PC-3 (cell line): ENCODE results near the gene CLIC4. TPM values are rescaled to one million over a fixed set of nuclear protein-coding genes. Genes with fewer than 3 reads are reported as not detected.

Source experiments
- ATAC-seq: fragments of 200-7000 bp; cut with Tn5 transposase; 2 replicates; pipeline ENCODE4 v1.9.1; 2020; ENCODE audit warnings: mild to moderate bottlenecking, moderate library complexity
- BruUV-seq: library from RNA; stranded (reverse); fragments of 400-500 nt; replicated peaks from 2 replicates; lab custom pipeline; 2021; lab: Mats Ljungman, UMichigan
- CTCF ChIA-PET: fragments of 300-600 bp; sonication (Branson Sonifier 250); formaldehyde crosslinking; loops from one replicate; lab custom pipeline; 2022; ENCODE audit warnings: antibody characterized with exemption; lab: Charles Lee
- POLR2A ChIA-PET: fragments of 300-600 bp; sonication (Branson Sonifier 250); formaldehyde crosslinking; loops from one replicate; lab custom pipeline; 2022; ENCODE audit warnings: antibody characterized with exemption; ENCODE audit not compliant: unreplicated experiment; lab: Charles Lee
- DNase-seq: peaks from one replicate; pipeline ENCODE4 v3.0.0-alpha.2; 2015
- H2AFZ ChIP-seq: fragments of 300-600 bp; sonication (generic); 2 replicates; pipeline ENCODE4 v1.6.0; 2016; ENCODE audit warnings: antibody characterized with exemption, low read length
- H3F3A ChIP-seq: fragments of 300-600 bp; sonication (generic); one replicate; pipeline ENCODE4 v1.6.0; 2017; ENCODE audit warnings: antibody characterized with exemption, low read length, control low read depth, mild to moderate bottlenecking; ENCODE audit not compliant: unreplicated experiment
- H3K27ac ChIP-seq: fragments of 300-600 bp; sonication (generic); 2 replicates; pipeline ENCODE4 v1.5.1; 2016; ENCODE audit warnings: mild to moderate bottlenecking, low read length
- H3K27me3 ChIP-seq: fragments of 300-600 bp; sonication (generic); 2 replicates; pipeline ENCODE4 v1.6.1; 2016; ENCODE audit warnings: low read length, mixed read lengths
- H3K36me3 ChIP-seq: fragments of 300-600 bp; sonication (generic); 2 replicates; pipeline ENCODE4 v1.6.1; 2016; ENCODE audit warnings: low read depth, mixed run types, low read length, mixed read lengths
- H3K4me1 ChIP-seq: fragments of 300-600 bp; sonication (generic); 2 replicates; pipeline ENCODE4 v1.5.1; 2016; ENCODE audit warnings: low read length; ENCODE audit not compliant: insufficient read depth
- H3K4me2 ChIP-seq: fragments of 300-600 bp; sonication (generic); 2 replicates; pipeline ENCODE4 v1.6.0; 2016; ENCODE audit warnings: low read length
- H3K4me3 ChIP-seq: fragments of 300-600 bp; sonication (generic); 2 replicates; pipeline ENCODE4 v1.5.1; 2016; ENCODE audit warnings: mild to moderate bottlenecking, low read length, mixed read lengths
- H3K79me2 ChIP-seq: fragments of 300-600 bp; sonication (generic); 2 replicates; pipeline ENCODE4 v1.6.1; 2017; ENCODE audit warnings: low read length, mixed read lengths
- H3K9ac ChIP-seq: fragments of 300-600 bp; sonication (generic); 2 replicates; pipeline ENCODE4 v1.6.0; 2016; ENCODE audit warnings: mild to moderate bottlenecking, low read length
- H3K9me2 ChIP-seq: fragments of 300-600 bp; sonication (generic); replicated peaks from 2 replicates; pipeline ENCODE4 v1.6.1; 2016; ENCODE audit warnings: mixed run types, low read length, mixed read lengths
- H3K9me3 ChIP-seq: fragments of 300-600 bp; sonication (generic); 2 replicates; pipeline ENCODE4 v1.6.1; 2016; ENCODE audit warnings: low read length, mixed read lengths
- H4K20me1 ChIP-seq: fragments of 300-600 bp; sonication (generic); 2 replicates; pipeline ENCODE4 v1.6.1; 2016; ENCODE audit warnings: low read length, mixed read lengths
- EZH2 ChIP-seq: fragments of 300-600 bp; sonication (generic); IDR thresholded peaks from one replicate; pipeline ENCODE4 v1.6.1; 2017; ENCODE audit warnings: antibody characterized with exemption, mild to moderate bottlenecking, low read length; ENCODE audit not compliant: unreplicated experiment
- EZH2phosphoT487 ChIP-seq: fragments of 300-600 bp; sonication (generic); IDR thresholded peaks from 2 replicates; pipeline ENCODE4 v1.6.1; 2018; ENCODE audit warnings: mild to moderate bottlenecking, antibody characterized with exemption, low read length, borderline replicate concordance
- intact Hi-C: fragments of 100-400 bp; cut with micrococcal nuclease; formaldehyde crosslinking; loops from 2 replicates; pipeline ENCODE4 v1.9.0; 2023
- total RNA-seq: library from RNA; depleted of rRNA; stranded (reverse); fragments of >200 nt; gene quantifications from 2 replicates; pipeline ENCODE4 v1.2.3, GENCODE V29; 2014
- TF ChIP-seq, protein P1 (sequence below): fragments of 300-600 bp; sonication (generic); conservative IDR thresholded peaks from 2 replicates; pipeline ENCODE4 v1.5.1; 2017; ENCODE audit warnings: antibody characterized with exemption, low read depth, mild to moderate bottlenecking, low read length

CLIC4 gene
- total RNA-seq, 1 experiment from 2014 or later = 57.6 TPM

DNA sequence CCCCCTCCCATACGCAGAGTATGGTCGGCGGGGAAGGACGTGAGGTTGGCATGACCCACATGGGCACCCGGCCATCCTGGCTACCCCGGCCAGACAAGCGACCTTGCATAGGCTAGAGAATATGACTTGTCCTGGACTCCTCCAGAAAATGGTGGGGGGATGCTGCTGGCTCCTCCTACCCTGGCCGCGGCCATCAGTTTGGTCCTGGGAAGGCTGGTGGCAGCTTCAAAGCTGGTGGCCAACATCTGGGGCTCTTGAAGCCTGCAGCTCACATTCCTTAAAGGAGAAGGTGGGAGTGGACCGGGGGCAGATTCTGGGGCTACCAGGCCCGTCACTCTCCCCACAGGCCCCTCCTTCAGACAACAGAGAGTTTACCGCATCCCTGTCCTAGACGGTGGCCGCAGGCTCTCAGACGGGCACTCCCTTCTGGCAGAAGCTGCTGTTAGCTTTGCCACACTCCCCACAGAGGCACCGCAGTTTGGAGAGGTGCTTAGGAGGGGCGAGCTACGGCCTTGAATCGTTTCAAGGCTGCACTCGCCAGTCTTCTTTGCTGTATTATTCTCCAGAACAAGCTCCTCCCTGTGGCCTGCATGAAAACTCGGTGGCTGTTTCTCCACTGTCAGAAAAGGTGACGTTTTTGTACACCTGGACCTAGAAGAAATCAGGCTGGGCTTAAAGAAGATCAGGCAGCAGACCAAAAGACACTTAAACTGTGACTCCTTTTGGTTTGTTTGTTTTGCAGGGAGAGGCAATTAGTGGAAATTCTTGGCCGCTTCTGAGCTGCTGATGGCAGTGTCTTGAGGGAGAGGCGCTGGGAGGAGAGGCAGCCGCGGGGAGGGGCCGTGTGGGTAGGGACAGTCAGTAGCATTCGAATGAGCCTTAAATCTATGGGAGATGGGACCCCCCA is 116.8 kb downstream of the CLIC4 start:
- Histone ChIP-seq H3K36me3 (no peaks in the 10 kb centered on the region), H3K4me1 (peaks cover 40% of the 10 kb centered on the region), H4K20me1 (no peaks in the 10 kb centered on the region), H3K79me2 (no peaks in the 10 kb centered on the region), H3K27ac (peak overlapping the region; percentile 8; the same call in 1 of the 2 replicates), H3K9me3 (no peaks in the 10 kb centered on the region), H3K27me3 (no peaks in the 10 kb centered on the region), H3F3A (no peaks in the 10 kb centered on the region), H3K9me2 (no peaks in the 10 kb centered on the region), H3K4me2 (peak overlapping the region; percentile 71), H2AFZ (peak overlapping the region; percentile 85), H3K9ac (no peak overlapping the region), H3K4me3 (peak overlapping the region; percentile 48; the same call in 1 of the 2 replicates)
- BruUV-seq = no TSS peak
- POLR2A ChIA-PET = interaction anchor here (0.5 to 0.6 kb wide), 3 partner anchors 14 to 66 kb away, joined by 3 to 4 read pairs (median 3); no protein-coding TSS in a partner anchor
- CTCF ChIA-PET = interaction anchor here (0.5 to 1.3 kb wide), 5 partner anchors 14 to 179 kb away, joined by 3 to 9 read pairs (median 4); no protein-coding TSS in a partner anchor
- ATAC-seq = peak; percentile 78
- DNase-seq = peak; percentile 52
- TF ChIP-seq EZH2phosphoT487 (no peak), EZH2 (no peak)
- TF ChIP-seq, protein P1, sequence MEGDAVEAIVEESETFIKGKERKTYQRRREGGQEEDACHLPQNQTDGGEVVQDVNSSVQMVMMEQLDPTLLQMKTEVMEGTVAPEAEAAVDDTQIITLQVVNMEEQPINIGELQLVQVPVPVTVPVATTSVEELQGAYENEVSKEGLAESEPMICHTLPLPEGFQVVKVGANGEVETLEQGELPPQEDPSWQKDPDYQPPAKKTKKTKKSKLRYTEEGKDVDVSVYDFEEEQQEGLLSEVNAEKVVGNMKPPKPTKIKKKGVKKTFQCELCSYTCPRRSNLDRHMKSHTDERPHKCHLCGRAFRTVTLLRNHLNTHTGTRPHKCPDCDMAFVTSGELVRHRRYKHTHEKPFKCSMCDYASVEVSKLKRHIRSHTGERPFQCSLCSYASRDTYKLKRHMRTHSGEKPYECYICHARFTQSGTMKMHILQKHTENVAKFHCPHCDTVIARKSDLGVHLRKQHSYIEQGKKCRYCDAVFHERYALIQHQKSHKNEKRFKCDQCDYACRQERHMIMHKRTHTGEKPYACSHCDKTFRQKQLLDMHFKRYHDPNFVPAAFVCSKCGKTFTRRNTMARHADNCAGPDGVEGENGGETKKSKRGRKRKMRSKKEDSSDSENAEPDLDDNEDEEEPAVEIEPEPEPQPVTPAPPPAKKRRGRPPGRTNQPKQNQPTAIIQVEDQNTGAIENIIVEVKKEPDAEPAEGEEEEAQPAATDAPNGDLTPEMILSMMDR = peak; percentile 62
- intact Hi-C loops = no loop called here

DNA sequence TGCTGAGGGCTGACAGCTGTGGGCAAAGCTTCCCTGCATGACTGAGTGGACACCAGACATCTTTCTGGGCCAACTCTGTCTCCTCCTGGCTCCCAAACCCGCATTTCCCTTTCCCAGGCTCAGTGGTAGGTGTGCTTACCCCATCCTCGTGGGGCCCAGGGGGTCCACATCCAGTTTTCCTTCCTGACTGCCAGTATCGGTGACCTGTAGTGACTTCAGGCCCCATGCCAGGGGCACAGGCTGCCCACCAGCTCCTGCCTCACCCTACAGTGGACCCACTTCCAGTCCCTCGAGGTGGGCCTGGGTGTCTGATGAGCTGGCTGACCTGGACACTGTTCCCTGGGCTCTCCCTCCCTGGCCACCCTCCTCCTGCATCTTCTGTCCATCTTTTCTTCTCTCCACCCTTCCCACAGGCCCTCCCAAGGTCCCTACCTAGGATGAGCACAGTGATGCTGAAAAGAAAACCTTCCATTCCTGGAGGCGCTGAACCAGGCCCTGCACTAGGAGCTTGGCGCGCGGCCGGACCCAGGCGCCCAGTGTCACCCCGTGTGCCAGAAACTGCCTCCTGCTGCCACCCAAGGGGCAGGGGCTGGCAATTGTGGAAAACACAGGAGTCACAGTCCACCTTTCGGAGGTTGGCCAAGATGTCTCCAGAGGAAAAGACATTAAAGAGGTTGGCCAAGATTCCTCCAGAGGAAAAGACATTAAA is 117.7 kb downstream of the CLIC4 start:
- no peaks in the 10 kb centered on the region for H3K9me3 ChIP-seq
- H3K79me2 ChIP-seq = no peaks in the 10 kb centered on the region
- intact Hi-C loops = no loop called here
- H3F3A ChIP-seq = no peaks in the 10 kb centered on the region
- peaks cover 43% of the 10 kb centered on the region for H3K4me1 ChIP-seq
- ATAC-seq = no peak
- H3K4me3 ChIP-seq = peak overlapping the region; percentile 48; the same call in 1 of the 2 replicates
- H3K9me2 ChIP-seq = no peaks in the 10 kb centered on the region
- no peak for TF ChIP-seq EZH2
- TF ChIP-seq, protein P1 = no peak
- no peak for TF ChIP-seq EZH2phosphoT487
- no peak for DNase-seq
- peak overlapping the region; percentile 71 for H3K4me2 ChIP-seq
- H3K27ac ChIP-seq = peak overlapping the region; percentile 8; the same call in 1 of the 2 replicates
- H3K27me3 ChIP-seq = no peaks in the 10 kb centered on the region
- CTCF ChIA-PET = interaction anchor here (1.3 kb wide), 1 partner anchor 15 kb away, joined by 9 read pairs; no protein-coding TSS in a partner anchor
- no peak overlapping the region for H3K9ac ChIP-seq
- no TSS peak for BruUV-seq
- H2AFZ ChIP-seq = peak overlapping the region; percentile 85
- H4K20me1 ChIP-seq = no peaks in the 10 kb centered on the region
- POLR2A ChIA-PET = interaction anchor here (0.6 kb wide), 1 partner anchor 34 kb away, joined by 3 read pairs; no protein-coding TSS in a partner anchor
- no peaks in the 10 kb centered on the region for H3K36me3 ChIP-seq
